HG02623 (cell line): ENCODE data around the gene FDXR.

Source experiments
- ATAC-seq: cut with Tn5 transposase; IDR thresholded peaks from one replicate; pipeline ENCODE4 v1.9.1; 2021; ENCODE audit warnings: moderate library complexity; ENCODE audit not compliant: unreplicated experiment

FDXR gene

DNA sequence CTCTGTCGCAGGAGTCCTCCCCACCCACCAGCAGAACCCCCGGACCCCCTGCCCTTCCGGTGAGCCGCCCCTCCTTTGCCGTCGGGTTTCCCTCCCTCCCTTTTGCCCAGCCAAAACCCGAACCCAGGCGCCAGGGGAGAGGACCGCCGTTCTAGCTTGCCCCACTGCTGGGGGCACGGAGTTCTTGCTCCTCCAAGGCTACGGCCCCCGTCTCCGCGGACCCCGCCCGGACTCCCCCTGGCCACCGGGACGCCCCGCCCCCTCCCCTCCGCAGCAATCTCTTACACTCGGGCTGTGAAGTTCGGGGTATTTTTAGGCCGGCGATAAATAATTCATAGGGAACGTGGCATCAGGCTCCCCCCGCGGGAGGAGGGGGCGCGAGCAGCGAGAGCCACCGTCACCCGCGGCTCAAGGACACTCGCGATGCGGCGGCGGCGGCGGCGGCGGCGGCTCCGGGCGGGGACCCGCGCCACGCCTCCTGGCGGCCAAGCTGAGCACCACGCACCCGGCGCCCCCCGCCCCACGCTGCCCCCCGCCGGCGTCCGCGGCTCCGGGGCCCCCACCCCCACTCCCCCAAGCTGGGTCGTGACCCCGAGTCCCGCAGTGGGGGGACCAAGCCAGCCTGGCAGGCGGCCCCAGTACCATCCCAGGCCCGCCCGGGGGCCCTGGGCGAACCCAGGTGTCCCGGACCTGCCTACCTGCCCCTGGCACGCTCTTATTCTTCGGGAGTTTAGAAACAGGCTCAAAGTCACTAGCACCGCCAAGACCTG, 13.2 kb downstream of the FDXR start, which contains the start of gene GRIN2C:
Gene GRIN2C (minus strand): TSS at position 427 of the 770 bp plus-strand sequence. CDS start 4,793 bp downstream, outside the sequence.
- no peak for ATAC-seq

DNA sequence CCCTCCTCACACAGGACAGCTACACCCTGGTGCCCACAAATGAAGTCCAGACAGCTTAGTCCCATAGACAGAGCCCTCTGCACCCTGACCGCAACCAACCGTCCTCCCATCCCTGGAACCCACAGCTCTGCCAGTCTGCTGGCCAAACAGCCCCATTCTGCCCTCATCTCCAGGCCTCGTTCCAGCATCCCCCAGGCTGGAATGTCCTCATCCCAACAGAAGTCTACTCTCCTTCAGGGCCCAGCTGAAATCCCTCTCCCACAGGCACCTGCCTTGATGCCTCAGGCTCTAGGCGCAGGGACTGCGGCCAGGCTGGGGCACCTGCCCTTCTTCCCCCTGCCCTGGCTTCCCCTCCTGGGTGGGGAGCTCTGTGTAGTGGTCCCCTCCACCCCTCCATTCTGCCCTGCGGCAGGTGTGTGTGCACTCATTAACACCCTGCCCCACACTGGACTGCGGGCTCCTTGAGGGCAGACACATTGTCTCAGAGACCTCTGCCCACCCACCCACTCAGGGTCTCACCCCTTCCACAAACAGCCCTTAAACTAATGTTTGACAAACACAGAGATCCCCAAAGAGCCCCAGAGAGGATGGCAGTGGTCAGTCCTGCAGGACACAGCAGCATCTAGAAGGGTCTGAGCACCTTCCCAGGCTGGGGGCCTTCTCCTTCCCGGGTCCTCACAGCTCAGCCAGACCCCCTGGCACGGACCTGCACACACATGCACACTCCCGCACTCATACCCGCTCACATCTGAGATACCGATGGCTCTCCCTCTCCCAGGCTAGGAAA, 13.9 kb downstream of the FDXR start:
- ATAC-seq, result no peak

DNA sequence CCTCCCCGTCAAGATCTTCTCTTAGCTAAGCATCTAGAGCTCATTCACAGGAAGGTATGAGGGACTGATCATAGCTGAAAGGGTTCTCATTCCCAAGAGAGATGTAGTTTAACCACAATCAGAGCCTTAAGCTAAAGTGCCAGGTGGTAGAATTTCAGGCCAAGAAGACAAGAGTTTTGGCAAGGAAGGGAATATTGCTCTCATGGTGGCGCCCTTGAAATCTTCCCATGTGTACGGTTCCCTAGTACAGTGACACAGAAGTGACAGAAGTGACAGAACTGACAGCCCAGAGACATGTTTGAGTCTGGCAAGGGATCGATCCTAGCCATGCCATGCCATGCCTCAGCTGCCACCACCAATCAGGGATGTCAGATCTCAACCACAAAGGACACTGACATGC, 15.6 kb downstream of the FDXR start:
- no peak for ATAC-seq

DNA sequence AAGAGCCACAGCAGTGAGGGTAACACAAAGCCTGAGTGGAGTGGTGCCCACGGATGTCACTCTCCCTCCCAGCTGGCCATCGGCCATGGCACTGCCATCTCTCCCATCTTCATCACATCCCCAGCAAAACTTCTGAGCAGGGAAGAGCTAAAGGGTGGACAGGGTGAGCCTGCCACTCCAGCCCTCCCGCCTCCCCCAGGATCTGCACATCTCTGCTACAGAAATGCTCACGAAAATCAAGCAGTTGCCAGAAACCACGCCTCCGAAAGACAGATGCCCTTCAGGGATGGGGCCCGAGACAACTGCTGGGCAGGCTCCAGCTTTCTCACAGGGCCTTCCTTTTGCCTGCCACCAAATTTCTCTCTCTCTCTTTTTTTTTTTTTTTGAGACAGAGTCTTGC, 16.7 kb downstream of the FDXR start:
- ATAC-seq, result no peak

DNA sequence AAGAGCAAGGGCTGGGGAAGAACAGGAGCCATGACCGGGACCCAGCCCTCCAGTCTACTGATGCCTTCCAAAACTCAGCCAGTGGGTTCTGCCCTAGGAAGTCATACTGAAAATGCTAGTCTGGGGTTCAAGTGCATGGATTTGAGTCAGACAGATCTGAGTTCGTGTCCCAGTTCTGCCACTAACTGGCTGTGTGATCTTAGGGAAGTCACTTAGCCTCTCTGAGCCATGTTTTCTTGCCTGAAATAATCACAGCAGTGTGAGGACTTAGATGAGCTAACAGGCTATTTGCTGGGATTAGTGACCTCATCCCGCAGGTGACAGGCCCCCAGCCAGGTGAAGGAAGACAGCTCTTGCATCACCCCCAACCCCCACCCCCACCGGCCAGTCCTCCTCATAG, 17.5 kb downstream of the FDXR start:
- ATAC-seq, result no peak

DNA sequence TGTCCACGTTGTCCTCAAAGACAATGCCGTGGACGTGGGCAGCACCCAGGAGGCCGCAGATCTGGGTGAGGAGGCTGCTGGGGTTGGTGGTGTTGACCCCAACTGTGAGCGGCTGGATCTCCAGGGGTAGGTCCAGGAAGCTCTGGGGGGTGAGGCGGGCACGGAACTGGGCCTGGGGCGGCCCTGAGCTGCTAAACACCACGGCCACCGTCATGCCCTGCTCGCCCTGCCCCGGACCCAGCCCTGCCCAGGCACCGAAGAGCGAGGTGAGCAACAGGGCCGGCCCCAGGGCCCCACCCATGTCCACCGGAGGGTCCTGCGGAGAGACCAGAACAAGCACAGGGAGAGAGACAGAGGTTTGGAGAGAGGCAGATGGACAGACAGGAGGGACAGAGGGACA, 18.0 kb downstream of the FDXR start:
- no peak for ATAC-seq

DNA sequence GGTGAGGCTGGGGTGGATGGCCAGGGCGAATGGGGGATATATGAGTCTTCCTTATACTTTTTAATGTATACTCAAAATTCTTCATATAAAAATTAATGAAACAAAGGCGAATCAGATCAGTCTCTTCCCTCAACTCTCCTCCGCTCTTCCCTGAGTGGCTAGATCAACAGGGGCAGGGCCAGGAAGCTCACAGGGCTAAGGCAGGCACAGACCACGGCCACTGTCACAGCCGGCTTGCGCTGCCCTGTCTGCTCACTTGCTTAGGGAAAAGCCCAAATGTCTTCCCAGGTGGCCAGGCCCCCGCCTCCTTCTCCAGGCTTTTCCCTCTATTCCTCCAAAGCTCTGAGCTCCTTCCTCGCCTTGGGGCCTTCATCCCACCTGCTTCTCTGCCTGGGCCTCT, 19.1 kb downstream of the FDXR start:
- ATAC-seq, result no peak

DNA sequence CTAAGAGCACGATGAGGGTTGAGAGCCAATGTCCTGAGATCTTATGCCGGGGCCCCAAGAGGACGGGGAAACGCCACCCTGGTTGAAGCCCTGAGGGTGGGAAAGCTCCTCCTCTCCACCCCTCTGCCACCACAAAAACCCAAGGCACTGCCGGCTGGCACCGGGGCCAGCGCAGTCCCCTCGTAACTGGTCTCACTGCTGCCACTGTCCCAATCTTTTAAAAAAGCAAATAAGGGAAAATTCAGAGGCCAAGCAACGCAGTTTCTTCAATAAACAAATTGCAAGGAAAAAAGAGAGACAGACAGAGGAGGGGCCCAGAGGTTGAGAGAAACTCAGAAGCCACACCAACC, 19.8 kb downstream of the FDXR start:
- no peak for ATAC-seq

DNA sequence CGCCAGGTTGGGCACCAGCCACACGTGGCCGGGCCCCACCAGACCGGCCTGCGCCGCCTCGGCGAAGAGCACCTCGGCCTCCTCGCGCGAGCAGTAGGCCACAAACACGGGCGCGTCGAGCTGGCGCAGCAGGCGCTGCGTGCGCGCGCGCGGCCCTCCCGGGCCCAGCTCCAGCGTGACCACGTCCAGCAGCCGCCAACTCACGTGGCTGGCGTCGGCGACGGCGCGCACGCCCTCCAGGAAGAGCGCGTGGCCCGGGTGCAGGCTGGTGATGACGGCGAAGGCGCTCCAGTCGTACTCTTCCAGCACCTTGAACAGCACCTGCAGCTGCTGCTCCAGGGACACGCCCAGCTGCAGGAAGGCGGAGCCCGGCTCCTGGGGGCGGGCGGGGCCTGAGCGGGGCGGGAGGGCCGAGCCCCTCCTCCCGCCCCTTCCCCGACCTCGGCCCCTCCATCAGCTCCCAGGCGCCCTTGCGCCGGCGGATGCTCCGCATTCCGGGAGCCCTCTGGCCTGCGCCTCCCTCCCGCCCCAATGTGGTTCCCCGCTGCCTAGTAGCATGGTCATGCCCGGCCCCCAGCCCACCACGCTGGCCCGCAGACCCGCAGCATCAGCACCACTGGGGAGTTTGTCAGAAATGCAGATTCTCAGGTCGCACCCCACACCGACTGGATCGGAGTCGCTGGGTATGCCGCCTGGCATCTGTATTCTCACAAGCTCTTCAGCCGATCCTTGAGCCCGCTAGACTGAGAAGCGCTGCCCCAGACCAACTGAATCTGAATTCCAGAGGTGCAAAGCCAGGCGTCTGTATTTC, 20.4 kb downstream of the FDXR start:
- ATAC-seq, result no peak

DNA sequence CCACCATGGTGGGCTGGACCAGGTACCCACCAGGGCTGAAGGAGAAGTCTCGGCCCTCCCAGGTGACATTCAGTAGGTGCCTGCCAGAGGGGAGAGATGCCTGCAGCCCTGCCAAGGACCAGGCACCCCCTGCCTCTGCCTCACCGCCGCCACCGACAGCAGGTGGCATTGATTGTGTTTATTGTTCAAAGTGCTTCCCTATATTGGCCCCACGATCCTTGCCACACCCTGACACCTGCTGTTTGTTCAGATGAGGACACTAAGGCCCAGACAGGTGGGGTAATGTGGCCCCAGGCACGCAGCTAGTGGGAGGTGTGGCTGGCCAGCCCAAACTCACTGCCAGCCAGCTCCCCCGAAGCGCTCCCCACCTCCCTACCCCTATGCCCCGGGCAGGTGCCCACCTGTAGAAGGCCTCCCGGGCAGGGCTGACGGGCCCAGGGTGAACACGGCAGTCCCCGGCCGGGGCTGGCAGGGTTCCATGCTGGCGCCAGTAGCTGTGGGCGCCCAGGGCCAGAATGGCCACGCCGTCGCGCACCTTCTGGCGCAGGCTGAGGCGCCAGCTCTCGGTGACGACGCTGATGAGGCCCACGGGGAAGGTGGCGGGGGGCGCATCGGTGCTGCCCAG, 21.1 kb downstream of the FDXR start:
- no peak for ATAC-seq

DNA sequence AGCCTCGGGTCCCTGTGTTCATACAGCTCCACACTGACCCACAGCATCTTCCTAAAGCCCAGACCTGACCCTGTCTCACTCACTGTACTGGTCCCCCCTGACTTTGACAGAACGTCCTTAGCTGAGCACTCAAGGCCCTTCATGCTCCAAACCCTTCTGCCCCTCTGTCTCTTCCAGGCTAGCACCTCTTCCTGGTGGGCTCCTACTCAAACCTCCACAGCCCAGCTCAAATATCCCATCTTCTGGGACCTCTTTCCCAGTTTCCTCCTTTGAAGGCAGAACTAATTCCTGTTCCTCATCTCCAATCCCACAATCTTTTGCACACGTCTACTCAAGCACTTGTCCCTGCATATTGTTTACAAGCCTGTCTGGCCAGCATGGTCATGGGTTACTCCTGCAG, 21.9 kb downstream of the FDXR start:
- no peak for ATAC-seq

DNA sequence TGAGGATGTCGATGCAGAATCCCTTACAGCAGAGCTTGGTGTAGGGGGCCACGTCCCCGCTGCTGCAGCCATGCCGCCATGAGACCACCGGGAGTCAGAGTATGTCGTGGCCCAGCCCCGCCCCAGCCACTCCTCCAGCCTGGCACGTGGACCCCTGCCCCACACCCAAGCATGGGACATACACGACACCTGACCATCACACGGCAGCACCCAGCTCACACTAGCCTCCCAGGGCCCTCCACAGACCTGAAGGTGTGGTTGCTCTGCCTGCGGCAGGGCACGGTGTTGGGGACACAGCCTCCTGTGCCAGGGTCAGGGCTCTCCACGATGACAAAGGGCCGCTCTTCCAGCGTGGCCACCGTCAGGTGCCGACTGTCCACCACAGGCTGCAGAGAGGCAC, 22.5 kb downstream of the FDXR start:
- ATAC-seq, result no peak

DNA sequence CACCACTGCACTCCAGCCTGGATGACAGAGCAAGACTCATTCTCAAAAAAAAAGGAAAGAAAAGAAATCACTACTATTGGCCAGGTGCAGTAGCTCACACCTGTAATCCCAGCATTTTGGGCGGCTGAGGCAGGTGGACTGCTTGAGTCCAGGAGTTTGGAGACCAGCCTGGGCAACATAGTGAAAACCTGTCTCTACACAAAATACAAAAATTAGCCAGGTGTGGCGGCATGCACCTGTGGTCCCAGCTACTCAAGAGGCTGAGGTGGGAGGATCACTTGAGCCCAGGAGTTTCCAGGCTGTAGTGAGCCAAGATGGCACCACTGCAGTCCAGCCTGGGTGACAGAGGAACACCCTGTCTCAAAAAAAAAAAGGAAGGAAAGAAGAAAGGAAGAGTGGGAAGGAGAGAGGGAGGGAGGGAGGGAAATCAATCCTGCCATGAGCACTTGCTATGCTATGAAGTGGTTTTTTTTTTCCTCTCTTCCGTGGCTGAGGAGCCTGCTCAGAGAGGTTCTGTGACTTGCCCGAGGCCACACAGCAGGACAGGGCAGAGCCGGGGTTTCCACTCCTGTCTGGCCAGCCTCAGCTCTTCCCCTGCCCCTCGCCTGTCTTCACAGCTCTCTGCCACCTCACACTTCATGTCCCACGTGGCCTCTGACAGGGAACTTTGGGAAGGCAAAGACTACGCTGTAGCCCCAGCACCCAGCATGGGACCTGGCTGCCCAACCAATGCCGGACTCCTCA, 24.0 kb downstream of the FDXR start:
- ATAC-seq, result no peak

DNA sequence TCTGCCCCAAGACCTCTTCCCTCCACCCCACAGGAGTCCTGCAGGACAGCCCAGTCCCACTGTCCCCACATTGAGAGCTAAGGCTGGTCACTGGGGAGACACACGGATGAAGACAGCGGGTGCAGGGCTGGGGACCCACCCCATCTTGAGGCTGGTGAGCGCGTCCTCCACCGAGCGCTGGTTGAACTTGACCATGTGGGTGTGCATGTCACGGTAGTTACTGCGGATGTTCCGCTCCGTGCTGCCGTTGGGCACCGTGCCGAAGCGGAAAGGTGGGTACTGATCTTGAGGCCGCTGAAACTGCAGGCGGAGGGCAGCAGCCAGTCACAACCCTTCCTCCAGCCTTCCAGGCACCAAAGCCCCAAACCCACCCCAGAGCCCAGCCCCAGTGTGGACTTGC, 26.2 kb downstream of the FDXR start:
- no peak for ATAC-seq

DNA sequence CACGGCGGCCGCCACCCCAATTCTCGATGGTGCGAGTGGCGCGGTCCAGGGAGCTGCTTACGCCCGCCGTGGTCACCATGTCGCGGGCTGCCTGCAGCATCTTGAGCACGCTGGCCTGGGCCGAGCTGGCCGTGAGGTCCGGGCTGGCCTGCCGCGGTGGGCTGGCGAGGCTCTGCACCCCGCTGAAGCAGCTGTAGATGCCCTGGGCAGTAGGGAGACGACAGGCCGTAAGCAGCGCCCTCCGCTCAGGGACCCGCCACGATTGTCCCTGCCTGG, 29.5 kb downstream of the FDXR start:
- ATAC-seq, result no peak

DNA sequence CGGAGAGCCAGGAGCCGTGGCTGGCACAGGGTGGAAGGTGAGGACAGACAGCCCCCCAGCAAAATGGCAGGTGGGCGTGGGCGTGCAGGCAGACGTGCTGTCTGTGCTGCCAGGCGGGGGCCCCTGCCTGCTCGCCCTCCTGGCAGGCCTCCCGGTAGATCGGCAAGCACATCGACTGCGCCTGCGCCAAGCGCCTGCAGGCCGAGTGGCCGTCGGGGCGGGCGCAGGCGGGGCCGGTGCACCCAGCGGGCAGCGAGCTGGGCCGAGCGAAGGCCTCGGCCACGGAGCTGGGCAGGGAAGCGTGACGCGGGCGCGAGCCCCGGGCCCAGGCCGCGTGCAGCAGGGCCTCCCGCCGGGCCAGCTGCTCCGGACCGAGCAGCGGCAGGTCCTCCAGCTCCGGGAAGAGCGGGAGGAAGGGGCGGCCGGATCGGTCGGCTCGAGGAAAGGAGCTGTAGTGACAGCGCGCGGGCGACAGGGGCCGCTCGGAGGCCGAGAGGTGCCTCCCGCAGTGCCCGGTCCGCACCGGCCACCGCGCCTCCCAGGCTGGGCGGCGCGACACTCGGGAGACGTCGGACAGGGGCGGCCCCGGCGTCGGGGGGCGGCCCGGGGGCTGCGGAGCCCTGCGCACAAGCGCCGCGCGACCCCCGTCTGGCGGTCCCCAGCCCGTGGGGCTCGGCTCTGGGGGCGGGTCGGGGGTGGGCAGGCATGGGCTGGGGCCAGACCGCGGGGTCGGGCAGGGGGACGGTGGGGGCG, 30.0 kb downstream of the FDXR start:
- no peak for ATAC-seq

DNA sequence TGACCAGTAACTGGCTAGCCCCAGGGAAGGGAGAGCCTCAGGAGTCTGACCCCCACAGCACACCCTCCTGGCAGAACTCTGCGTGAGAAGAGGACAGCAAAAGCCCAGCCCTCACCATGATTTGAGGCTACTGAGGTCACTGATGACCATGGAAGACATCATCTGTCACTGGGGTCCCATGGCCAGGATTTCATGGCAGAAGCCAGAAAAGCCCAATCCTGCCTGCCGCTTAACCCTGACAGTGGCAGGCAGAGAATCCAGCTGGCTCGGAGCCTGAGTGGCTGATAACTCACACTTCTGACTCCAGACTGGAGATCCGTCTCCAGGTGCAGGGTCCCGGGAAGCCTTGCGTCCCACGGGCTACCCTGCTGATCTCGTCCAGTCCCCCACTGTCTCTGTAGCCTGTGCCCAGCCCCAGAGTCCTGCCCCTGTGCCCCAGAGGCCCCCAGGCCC, 30.6 kb downstream of the FDXR start:
- no peak for ATAC-seq

DNA sequence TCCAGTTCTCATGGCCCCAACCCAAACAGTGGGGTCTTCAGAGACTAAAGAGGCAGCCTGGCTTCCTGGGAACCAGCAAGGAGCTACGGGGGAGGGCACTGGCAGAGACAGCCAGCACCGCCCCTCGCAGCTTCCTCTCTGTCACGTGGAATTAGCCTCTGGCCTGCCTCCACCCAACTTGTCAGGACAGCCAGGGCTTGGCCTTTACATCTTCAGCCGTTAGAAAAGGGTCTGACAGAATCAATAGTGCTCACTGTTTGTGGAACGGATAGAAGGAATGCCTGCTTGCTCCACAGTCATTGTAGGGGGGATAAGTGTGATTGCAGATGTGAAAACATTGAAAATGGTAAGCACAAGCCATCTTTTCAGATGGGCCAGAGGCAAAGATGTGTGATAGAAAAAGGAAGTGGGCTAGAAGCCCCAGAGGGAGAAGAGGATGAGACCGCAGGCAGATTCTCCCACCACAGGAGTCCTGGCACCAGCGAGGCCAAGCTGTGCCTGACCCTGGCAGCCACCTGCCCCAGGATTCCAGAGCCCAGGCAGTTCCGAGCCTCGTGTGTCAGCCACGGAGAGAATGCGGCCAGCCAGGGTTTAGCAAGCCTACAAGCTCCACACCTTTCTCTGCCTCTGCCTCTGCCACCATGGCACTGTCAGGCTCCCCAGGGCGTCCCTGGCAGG, 31.7 kb downstream of the FDXR start:
- ATAC-seq, result no peak
